SJSA1 (cell line): ENCODE measurements around the gene PHACTR3. TPM values are rescaled to one million over a fixed set of nuclear protein-coding genes. Genes with fewer than 3 reads are reported as not detected.
"Not testable (repeated sequence)": the region's sequence is repeated elsewhere in the genome, so short reads cannot be mapped to it uniquely, and the experiment has no call there.

Source experiments
- DNase-seq, 2 experiments: peaks; one replicate each; pipeline ENCODE4 v3.0.0-alpha.2; 2015 to 2020; ENCODE audit warnings: low spot score in 2 of 2, low read depth in 1 of 2
- H3K27ac ChIP-seq: fragments of 250-450 bp; sonication (Bioruptor Pico); 2 replicates; pipeline ENCODE4 v1.5.1; 2020; ENCODE audit warnings: mild to moderate bottlenecking, moderate library complexity
- H3K27me3 ChIP-seq: fragments of 250-450 bp; sonication (Bioruptor Pico); replicated peaks from 2 replicates; pipeline ENCODE4 v1.5.1; 2020; ENCODE audit warnings: mild to moderate bottlenecking, moderate library complexity
- H3K36me3 ChIP-seq: fragments of 250-450 bp; sonication (Bioruptor Pico); 2 replicates; pipeline ENCODE4 v1.5.1; 2020; ENCODE audit warnings: mild to moderate bottlenecking
- H3K4me1 ChIP-seq: fragments of 250-450 bp; sonication (Bioruptor Pico); replicated peaks from 2 replicates; pipeline ENCODE4 v1.6.1; 2021; ENCODE audit warnings: mild to moderate bottlenecking
- H3K4me3 ChIP-seq: fragments of 250-450 bp; sonication (Bioruptor Pico); 2 replicates; pipeline ENCODE4 v1.5.1; 2020; ENCODE audit warnings: mild to moderate bottlenecking
- H3K9me3 ChIP-seq: fragments of 250-450 bp; sonication (Bioruptor Pico); replicated peaks from 2 replicates; pipeline ENCODE4 v1.5.1; 2020; ENCODE audit warnings: mild to moderate bottlenecking
- total RNA-seq: library from RNA; depleted of rRNA; stranded (reverse); fragments of >200 nt; shearing (Covaris generic); gene quantifications from 2 replicates; pipeline ENCODE4 v1.2.3, GENCODE V29; 2014; rRNA removed

Gene PHACTR3
- total RNA-seq, result not detected in 2 replicates

DNA sequence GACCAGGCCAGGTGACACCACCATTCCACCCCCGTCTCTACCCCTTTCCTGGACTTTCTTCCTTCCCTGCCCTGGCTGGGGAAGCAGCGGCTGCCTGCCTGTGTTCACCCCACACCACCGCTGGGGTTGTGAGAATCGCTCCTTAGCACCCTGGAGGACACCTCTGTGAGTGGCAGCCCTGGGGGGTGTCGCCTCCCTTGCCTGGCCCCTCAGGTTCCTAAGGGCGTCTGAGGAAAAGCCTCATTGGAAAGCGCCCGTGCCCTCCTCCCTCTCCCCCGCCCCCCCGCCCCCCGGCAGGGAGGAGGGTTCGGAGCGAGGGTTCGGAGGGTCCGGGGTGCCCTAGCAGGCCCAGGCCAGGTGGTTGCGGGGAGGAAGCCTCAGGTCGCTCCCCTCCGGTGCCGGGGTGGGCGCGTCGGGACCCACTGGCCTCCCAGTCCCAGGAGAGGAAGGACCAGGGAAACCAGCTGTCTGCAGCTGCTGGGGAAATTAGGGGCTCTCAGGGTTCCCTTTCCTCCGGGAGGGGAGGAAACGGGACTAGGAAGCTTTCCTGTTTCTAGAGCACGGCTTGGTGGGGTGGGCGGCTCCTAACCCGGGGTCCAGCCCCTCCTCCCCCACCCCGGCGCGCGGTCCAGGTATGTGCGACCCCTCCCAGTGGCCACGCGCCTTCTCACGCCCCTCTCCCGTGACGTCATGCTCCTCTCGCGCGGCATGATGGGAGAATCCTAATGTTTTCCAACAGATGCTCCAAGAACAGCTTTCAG is at the start of gene PHACTR3:
PHACTR3 (plus strand) TSS at position 760 of the 761 bp plus-strand sequence. CDS start 475 bp downstream, outside the sequence.
- Histone ChIP-seq H3K36me3 (no peaks in the 10 kb centered on the region), H3K27ac (no peak within 1 kb of the TSS)
- DNase-seq, result no peak

DNA sequence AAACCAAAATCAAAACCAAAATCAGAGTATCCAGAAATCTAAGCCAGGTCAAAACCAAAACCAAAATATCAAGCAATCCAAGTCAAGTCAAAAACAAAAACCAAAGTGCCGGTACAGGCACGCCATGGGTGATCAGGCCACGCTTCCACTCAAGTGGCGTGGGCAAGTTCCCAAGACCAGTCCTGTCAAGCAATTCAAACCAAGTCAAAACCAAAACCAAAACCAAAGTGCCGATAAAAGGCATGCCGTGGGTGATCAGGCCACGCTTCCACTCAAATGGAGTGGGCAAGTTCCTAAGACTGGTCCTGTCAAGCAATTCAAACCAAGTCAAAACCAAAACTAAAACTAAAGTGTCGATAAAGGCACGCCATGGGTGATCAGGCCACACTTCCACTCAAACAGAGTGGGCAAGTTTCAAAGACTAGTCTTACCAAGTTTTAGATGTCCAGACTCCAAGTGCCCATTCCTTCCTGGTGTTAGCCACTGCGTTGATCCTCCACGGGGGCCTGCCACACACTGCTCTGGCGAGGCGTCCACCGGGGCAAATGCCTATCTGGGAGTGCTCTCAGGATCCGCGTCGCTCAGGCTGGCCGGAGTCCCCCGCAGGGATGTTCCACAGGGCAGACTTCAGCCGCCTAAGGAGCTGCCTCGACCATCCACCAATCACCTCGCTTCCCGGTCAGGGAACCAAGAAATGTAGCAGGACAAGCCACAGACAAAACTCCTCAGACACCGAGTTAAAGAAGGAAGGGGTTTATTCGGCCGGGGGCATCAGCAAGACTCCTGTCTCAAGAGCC is 46.4 kb upstream of the PHACTR3 start:
- DNase-seq, result not testable (repeated sequence)

More for the DNA sequence above, at the start of gene PHACTR3:
- H3K4me3 ChIP-seq, result no peak within 1 kb of the TSS
- peaks cover 32% of the 10 kb centered on the region for H3K27me3 ChIP-seq
- no peaks in the 10 kb centered on the region for H3K4me1 ChIP-seq
- no peaks in the 10 kb centered on the region for H3K9me3 ChIP-seq

DNA sequence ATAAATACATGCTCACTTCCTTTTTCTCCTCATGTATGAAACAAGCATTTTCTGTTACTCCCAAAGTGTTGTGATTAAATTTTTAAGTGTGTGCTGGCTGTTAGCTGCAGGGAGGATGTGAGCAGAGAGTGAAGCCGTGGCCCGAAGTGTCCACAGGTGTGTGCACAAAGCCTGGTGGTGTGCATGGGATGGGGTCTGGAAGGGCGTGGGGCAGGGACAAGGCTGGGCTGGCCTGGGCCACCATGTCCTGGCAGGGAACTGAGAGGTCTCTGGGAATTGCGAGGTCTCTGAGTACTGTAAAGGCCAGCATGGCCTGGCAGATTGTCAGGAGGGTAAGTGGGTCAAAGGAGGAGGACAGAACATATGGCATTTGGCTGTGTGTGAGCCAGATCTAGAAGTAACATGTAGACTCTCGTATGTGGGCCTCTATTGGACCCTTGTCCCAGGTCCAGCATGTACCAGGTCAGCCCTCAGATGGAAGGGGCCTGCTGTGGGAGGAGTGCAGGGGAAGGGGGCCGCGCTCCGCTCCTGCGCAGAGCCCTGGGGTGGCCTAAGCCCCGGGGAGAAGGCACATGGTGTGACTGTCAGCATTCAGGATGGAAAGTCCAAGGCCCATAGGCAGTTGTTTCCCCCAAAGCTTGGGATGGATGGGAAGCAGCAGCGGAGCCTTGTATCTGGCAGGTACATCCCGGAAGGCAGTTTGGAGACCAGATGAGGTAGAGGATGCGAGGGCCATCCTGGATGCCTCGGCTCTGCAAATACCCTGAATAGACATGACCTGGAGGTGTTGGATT is 45.1 kb upstream of the PHACTR3 start:
- Histone ChIP-seq H3K4me1 (no peaks in the 10 kb centered on the region), H3K27me3 (no peaks in the 10 kb centered on the region), H3K9me3 (no peaks in the 10 kb centered on the region), H3K27ac (no peak overlapping the region), H3K36me3 (no peaks in the 10 kb centered on the region), H3K4me3 (no peak overlapping the region)
- no peak for DNase-seq

More for the DNA sequence above, 46.4 kb upstream of the PHACTR3 start:
- not testable (repeated sequence) for H3K27ac ChIP-seq, H3K36me3 ChIP-seq, H3K9me3 ChIP-seq, H3K4me1 ChIP-seq, H3K4me3 ChIP-seq, H3K27me3 ChIP-seq

DNA sequence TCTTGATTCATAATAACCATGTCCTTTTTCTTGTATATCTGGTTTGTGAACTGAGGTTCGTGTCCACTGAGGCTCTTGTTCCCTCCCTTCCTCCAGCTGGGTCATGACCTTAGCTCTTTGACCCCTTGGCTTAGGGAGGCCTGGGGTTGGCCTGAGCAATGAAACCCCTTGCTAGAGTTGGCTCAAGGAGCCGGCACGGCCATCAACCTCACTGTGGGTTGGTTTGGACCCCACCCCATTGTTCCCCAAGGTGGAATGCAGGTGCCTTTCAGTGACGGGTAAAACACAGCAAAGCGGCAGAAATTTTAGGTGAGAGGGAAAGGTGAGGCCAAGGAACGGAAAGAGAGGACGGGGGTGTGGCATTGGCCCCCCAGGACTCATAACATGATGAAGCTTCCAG is 44.5 kb upstream of the PHACTR3 start:
- H3K9me3 ChIP-seq, result no peaks in the 10 kb centered on the region
- no peak overlapping the region for H3K27ac ChIP-seq
- no peak for DNase-seq
- H3K36me3 ChIP-seq, result no peaks in the 10 kb centered on the region
- H3K27me3 ChIP-seq, result no peaks in the 10 kb centered on the region
- no peaks in the 10 kb centered on the region for H3K4me1 ChIP-seq
- no peak overlapping the region for H3K4me3 ChIP-seq

DNA sequence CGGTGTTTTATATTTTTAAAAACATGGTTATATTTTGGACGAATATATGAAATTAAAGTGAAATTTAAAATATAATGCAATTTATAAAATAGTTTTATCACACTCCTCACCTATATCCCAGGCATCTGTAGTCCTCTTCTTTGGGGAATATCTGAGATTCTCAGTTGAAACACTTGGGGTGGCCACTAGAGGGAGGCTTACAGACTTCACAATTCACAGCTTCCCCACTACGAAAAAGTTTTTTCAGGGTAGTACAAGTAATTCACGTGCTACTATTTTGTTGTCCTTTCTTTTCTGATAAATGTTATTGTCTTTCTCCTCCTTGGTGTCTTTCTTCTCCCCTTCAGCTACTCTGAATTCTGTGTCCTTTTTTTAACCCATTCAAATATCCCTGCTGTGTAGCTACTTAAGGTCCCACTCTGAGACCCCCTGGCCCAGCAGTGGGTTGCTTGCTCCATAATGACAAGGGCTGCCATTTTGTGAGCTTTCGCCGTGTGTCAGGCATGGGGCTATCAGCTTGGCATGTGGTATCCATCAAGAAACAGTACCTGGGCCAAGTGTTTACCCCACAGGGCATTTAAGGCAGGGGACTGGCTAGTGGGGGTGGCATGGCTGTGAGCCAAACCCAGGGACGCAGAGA is 43.6 kb upstream of the PHACTR3 start:
- no peak for DNase-seq
- Histone ChIP-seq H3K27me3 (no peaks in the 10 kb centered on the region), H3K9me3 (no peaks in the 10 kb centered on the region), H3K4me1 (no peaks in the 10 kb centered on the region), H3K36me3 (no peaks in the 10 kb centered on the region), H3K4me3 (no peak overlapping the region), H3K27ac (no peak overlapping the region)

DNA sequence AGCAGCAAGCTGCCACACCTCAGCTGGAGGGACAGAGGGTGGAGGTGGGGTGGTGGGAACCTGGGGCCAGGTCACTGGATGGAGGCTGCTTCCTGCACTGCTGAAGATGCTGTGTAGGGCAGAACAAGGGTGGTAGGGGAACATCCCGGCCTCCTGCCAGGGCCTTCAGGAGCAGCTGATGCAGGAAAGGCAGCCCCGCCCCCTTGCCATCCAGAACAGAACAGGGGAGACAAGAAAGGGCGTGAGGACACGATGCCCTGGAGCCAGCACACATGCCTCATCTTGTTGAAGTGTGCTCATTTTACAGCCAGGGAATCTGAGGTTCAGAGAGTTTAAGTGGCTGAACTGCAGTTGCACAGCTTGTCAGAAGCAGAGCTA is 43.1 kb upstream of the PHACTR3 start:
- no peak overlapping the region for H3K27ac ChIP-seq
- DNase-seq, result no peak
- H3K9me3 ChIP-seq, result no peaks in the 10 kb centered on the region
- H3K4me3 ChIP-seq, result no peak overlapping the region
- H3K36me3 ChIP-seq, result no peaks in the 10 kb centered on the region
- no peaks in the 10 kb centered on the region for H3K4me1 ChIP-seq
- H3K27me3 ChIP-seq, result no peaks in the 10 kb centered on the region

DNA sequence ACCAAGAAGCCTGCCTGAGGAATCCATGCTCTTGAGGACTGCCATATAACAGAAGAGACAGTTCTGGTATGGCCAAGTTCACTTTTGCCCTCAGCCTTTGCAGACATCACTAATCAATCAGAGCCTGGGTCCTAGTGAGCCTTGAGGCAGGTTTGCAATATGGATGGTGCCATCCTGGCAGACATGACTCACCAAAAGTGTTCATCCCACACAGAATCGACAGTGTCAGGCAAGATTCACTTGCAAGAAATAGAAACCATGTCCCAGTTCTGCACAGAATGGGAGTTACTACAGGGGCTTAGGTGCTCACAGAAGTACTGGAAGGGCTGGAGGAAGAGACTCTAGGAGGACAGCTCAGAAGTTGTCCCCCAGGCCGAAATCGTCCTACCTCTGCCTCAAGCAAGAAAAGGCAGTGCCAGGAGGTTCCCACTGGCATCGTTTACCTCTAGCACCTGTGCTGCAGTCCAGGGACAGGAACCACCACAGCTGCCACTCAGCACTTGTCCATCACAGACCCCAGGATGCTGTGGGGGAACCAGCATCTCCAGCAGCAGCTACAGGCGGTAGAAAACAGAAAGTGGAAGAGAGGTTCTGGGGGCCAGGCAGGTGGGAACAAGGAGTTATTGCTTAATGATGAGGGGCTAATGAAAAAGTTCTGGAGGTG is 42.6 kb upstream of the PHACTR3 start:
- Histone ChIP-seq H3K27me3 (no peaks in the 10 kb centered on the region), H3K9me3 (no peaks in the 10 kb centered on the region), H3K36me3 (no peaks in the 10 kb centered on the region), H3K27ac (no peak overlapping the region), H3K4me1 (no peaks in the 10 kb centered on the region), H3K4me3 (no peak overlapping the region)
- no peak for DNase-seq

DNA sequence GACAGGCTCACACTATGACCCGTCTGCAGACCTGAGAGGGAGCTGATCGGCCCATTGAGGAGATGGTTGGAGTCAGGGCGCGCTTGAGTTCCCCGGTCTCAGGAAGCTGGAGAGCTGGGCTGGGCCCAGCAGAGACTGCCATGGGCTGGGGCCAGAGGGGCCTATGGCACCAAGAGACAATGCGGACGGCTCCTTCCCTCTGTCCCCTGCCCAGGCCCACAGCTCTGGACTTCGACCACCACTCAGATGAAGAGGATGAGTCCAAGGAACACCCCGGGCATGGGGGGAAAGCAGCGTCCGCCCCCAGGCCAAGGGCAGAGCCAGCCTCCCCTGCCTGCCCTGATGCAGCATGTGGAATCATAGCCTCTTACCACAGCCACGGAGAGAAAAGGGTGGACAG is 40.2 kb upstream of the PHACTR3 start:
- Histone ChIP-seq H3K27me3 (no peaks in the 10 kb centered on the region), H3K4me3 (no peak overlapping the region), H3K4me1 (no peaks in the 10 kb centered on the region), H3K27ac (no peak overlapping the region), H3K36me3 (no peaks in the 10 kb centered on the region), H3K9me3 (no peaks in the 10 kb centered on the region)
- DNase-seq, result no peak

DNA sequence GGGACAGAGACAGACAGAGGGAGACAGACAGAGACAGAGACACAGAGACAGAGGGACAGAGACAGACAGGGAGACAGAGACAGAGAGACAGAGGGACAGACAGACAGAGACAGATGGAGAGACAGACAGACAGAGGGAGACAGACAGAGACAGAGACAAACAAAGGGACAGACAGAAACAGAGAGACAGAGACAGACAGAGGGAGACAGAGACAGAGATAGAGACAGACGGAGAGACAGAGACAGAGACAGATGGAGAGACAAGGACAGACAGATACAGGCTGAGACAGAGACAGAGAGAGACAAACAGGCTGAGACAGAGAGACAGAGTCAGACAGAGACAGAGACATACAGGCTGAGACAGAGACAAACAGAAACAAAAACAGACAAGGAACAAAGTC is 39.4 kb upstream of the PHACTR3 start:
- no peak for DNase-seq
- H3K27me3 ChIP-seq, result no peaks in the 10 kb centered on the region
- no peaks in the 10 kb centered on the region for H3K36me3 ChIP-seq
- no peak overlapping the region for H3K4me3 ChIP-seq
- no peaks in the 10 kb centered on the region for H3K9me3 ChIP-seq
- H3K4me1 ChIP-seq, result no peaks in the 10 kb centered on the region
- no peak overlapping the region for H3K27ac ChIP-seq

DNA sequence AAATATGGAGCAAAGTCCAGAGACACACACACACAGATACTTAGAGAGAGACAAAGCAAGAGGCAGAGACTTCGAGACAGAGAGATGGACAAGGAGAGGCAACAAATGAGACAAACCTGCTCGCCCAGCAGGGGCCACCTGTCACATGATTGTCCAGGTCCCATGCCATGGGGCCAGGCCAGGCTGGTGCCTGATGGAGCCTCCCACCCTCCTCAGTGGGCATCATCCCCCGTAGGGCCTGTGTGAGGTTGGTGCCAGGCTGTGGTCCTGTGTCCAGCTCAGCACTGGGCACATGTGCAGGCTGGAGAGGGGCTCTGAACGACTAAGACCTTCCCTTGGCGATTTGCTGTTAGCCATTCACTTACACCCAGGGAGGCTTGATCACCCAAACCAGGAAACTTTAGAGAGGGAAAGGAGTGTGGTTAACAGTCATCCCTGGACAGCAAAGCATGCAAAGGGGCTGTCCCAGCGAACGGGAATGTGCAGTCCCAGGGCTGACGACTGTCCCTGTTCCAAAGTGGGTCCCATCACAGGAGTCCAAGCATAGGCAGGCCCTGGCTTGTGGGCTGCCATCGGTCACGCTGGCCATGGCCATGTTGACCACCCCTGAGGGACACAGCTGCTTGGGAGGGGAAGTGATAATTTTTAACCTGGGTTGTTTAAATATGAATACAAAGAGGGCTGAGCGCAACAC is 38.4 kb upstream of the PHACTR3 start:
- H3K27ac ChIP-seq, result no peak overlapping the region
- no peaks in the 10 kb centered on the region for H3K4me1 ChIP-seq
- DNase-seq, result no peak
- no peaks in the 10 kb centered on the region for H3K9me3 ChIP-seq
- H3K4me3 ChIP-seq, result no peak overlapping the region
- H3K36me3 ChIP-seq, result no peaks in the 10 kb centered on the region
- H3K27me3 ChIP-seq, result no peaks in the 10 kb centered on the region

DNA sequence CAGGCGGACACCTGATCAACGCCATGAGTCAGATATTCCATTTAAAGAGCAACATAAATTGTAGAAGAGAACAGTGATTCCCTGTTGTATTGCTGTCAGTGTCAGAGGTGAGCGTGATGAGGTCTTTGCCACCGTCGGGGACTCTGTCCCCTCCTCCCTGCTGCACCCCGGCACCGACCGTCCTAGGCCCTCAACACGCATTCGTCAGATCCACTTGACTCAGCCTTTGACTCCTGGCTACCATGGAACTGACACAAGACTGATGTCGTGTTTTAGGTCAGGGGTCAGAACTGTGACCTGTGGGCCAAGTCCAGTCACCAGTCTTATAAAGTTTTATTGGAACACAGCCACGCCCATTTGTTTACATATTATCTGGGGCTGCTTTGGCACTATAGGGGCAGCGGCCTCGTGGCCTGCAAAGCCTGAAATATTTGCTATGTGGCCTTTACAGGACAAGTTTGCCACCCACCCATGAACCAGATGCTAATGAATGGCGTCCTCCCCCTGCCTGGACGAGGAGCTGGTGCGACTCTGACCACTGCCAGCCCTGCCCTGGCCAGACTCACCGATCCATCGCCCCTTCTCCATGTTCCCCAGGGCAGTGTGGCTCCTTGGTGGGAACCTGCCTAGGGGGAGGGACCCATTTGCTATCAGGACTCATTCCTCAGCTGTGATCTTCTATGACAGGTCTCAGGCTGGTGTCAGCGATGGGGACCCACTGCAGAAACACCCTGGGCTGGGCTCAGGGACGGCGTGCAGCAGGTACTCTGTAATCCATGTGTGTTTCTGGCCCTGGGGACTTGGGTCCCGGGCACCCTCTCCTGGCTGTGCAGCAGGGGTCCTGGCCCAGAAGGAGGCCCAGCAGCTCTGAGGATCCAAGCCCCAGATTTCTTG is 37.5 kb upstream of the PHACTR3 start:
- no peak overlapping the region for H3K27ac ChIP-seq
- H3K27me3 ChIP-seq, result no peaks in the 10 kb centered on the region; the same call in 1 of the 2 replicates
- H3K4me3 ChIP-seq, result no peak overlapping the region
- no peak for DNase-seq
- no peaks in the 10 kb centered on the region; the same call in 1 of the 2 replicates for H3K4me1 ChIP-seq
- no peaks in the 10 kb centered on the region for H3K36me3 ChIP-seq
- H3K9me3 ChIP-seq, result no peaks in the 10 kb centered on the region
